Stimulated activated CD4-positive, alpha-beta T cell treated with anti-CD3 and anti-CD28 coated beads, TNF-alpha, amount 100 ng/mL, for 4 hours (primary cell): Measurements from ENCODE around the gene WDR11.

Experiments
- DNase-seq, 3 experiments: peaks; one replicate each; pipeline ENCODE4 v3.0.0-alpha.2; 2020; ENCODE audit warnings: low read depth in 3 of 3

WDR11 gene, protein sequence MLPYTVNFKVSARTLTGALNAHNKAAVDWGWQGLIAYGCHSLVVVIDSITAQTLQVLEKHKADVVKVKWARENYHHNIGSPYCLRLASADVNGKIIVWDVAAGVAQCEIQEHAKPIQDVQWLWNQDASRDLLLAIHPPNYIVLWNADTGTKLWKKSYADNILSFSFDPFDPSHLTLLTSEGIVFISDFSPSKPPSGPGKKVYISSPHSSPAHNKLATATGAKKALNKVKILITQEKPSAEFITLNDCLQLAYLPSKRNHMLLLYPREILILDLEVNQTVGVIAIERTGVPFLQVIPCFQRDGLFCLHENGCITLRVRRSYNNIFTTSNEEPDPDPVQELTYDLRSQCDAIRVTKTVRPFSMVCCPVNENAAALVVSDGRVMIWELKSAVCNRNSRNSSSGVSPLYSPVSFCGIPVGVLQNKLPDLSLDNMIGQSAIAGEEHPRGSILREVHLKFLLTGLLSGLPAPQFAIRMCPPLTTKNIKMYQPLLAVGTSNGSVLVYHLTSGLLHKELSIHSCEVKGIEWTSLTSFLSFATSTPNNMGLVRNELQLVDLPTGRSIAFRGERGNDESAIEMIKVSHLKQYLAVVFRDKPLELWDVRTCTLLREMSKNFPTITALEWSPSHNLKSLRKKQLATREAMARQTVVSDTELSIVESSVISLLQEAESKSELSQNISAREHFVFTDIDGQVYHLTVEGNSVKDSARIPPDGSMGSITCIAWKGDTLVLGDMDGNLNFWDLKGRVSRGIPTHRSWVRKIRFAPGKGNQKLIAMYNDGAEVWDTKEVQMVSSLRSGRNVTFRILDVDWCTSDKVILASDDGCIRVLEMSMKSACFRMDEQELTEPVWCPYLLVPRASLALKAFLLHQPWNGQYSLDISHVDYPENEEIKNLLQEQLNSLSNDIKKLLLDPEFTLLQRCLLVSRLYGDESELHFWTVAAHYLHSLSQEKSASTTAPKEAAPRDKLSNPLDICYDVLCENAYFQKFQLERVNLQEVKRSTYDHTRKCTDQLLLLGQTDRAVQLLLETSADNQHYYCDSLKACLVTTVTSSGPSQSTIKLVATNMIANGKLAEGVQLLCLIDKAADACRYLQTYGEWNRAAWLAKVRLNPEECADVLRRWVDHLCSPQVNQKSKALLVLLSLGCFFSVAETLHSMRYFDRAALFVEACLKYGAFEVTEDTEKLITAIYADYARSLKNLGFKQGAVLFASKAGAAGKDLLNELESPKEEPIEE

GRCh38 chr10:120850911-120851865 lies at the start of gene WDR11:
TSS of gene WDR11 (plus strand) at chr10:120851362. CDS start at chr10:120851421, 59 bp downstream.
- DNase-seq = peak; percentile 19 to 62 (median 34)

- no peak for DNase-seq
Measured at GRCh38 chr10:120802935-120803334, 48.2 kb upstream of the WDR11 start.

- DNase-seq = no peak
Measured at GRCh38 chr10:120803972-120804371, 47.2 kb upstream of the WDR11 start.

GRCh38 chr10:120805014-120805812 lies 45.9 kb upstream of the WDR11 start:
- no peak for DNase-seq

DNA sequence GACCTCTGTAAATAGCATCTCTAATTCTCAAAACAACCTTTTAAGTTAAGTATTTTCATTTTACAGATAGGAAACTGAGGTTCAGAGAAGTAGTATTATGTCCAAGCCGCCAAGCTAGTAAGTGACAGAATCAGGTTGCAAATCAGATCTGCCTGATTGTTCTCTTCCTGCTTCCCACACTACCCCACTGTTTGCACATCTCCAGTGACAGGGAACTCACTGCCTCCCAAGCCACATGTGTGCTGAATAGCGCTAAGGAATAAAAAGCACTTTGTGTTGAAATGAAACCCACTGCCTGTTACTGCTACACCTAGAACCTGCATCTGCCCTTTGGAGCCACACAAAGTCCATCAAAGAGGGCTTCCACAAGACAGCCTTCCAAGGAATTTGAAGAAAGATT lies 45.1 kb upstream of the WDR11 start:
- no peak for DNase-seq

- DNase-seq = no peak
Measured at GRCh38 chr10:120810298-120810697, 40.9 kb upstream of the WDR11 start.

GRCh38 chr10:120813085-120813484 lies 38.1 kb upstream of the WDR11 start:
- DNase-seq = no peak

- DNase-seq = no peak
Measured at GRCh38 chr10:120818301-120818700, 32.9 kb upstream of the WDR11 start.

- no peak for DNase-seq
Measured at GRCh38 chr10:120819366-120819765, 31.8 kb upstream of the WDR11 start.

DNA sequence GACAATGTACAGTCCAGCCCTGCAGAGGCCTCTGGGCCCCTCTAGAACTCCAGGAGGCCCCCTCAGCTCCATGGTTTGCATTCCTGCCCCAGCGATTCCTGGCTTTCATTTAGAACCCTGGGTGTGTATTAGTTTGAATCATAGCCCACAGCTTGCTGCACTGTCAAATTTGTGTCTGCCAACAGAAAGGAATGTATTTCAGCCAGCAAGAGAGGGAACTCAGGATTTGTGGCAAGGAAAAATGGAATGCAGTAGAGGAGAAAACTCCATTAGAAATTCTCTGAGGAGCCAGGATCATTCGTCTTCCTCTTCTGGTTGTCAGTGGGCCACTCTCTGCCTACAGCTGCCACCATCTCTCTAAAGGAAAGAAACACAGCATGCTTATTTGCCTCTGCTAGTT lies 27.9 kb upstream of the WDR11 start:
- DNase-seq = no peak

- DNase-seq = no peak
Measured at GRCh38 chr10:120824881-120825309, 26.3 kb upstream of the WDR11 start.

DNA sequence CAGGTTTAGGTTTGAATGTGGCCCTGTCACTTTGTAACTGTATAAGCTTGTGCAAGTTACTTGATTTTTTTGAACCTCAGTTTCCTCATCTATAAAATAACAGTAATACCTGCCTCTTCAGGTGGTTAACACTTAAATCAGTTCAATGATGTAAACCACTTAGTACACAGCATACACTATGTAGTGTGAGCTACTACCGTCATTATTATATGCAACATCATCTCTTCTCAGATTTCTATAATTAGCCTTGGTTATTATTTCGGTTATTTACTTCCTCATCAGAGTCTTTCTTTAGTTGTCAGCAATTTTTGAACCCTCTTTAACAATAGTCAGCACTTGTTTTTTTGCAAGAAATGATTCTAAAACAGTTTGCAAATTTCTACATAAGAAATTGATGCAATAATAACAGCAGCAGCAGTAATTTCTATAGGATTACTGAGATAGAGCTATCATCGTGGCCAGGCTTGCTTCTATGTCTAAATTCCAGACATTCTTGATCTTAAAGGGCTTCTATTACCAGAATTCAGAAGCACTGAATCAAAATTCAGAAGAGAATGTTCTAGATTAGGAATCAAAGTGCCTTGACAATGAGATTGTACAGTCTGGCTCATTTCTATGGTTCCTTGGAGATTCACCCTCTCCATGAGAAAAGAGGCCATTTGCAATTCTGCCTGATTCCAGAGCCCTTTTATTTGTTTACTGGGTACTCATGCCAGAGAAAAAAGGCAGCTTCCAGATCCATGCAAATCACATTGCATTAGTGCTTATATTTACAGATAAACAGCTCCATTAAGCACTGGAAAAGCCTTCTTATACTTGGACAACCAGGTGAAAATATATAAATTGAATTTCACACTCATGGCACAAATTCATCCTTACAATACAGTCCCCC lies 25.0 kb upstream of the WDR11 start:
- DNase-seq = no peak

GRCh38 chr10:120827251-120827875 lies 23.8 kb upstream of the WDR11 start:
- DNase-seq = no peak

DNA sequence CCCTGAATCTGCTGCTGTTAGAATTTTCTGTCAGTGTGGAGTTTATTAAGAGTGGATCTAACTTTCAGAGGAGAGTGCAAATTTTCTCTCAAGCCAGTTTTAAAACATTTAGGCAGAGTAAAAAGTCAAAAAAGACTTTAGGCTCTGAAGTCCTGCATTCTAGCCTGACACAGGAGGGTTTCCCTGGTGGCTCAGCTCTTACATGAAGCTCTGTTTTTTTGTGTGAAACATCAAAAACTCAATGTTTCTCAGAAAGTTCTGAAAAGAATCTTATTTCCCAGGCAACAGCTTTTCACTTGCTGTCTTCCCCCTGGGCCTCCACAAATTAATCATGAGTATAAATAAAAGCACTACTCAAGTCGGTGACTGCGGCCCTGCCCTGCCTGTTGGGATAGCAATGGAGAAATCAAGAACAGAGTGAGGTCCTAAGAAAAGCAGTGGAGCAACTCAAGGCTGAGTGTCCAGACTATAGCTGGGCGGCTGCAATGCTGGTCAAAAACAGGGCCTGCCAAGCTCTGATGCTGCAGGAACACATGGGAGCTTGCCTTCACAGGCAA lies 22.3 kb upstream of the WDR11 start:
- DNase-seq = no peak

GRCh38 chr10:120832106-120832505 lies 19.1 kb upstream of the WDR11 start:
- DNase-seq = no peak

GRCh38 chr10:120833222-120833928 lies 17.8 kb upstream of the WDR11 start:
- no peak for DNase-seq

- DNase-seq = no peak
Measured at GRCh38 chr10:120835603-120836002, 15.6 kb upstream of the WDR11 start.

GRCh38 chr10:120838941-120839340 lies 12.2 kb upstream of the WDR11 start:
- no peak for DNase-seq
